Measurements from ENCODE around the gene KANSL1. TPM values are rescaled to one million over a fixed set of nuclear protein-coding genes. Genes with fewer than 3 reads are reported as not detected.
A peak's percentile ranks its signal among the peaks of the same experiment; 100 is the strongest.

Gene KANSL1
- total and polyA plus RNA-seq, 10 of the 15 experiments (the other 5 are each of a cell fraction or from before 2014, with no cell fraction given) = 4.7 to 60.6 (median 28.0) TPM

DNA sequence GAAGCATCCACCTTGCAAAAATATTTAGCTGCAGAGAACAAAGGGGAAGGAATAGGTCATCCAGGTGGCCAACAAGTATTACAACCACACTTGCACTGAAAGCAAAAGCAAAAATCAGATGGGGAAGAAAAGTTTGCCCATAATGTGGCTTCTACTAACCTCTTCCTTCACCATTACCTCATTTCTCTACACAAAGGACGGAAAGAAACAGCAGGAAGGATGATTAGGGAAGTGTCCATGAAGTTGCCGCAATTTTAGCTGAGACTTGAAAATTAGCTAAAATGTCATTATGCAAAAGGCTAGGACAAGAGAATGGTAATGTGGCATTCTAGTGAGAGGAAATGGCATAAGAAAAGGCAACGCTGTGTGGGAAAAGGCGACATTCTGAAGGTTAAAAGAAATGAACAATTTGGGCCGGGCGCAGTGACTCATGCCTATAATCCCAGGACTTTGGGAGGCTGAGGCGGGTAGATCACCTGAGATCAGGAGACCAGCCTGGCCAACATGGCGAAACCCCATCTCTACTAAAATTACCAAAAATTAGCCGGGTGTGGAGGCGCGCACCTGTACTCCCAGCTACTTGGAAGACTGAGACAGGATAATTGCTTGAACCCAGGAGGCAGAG lies 13.7 kb downstream of the KANSL1 start (continued):
- TF ChIP-seq, protein P1, sequence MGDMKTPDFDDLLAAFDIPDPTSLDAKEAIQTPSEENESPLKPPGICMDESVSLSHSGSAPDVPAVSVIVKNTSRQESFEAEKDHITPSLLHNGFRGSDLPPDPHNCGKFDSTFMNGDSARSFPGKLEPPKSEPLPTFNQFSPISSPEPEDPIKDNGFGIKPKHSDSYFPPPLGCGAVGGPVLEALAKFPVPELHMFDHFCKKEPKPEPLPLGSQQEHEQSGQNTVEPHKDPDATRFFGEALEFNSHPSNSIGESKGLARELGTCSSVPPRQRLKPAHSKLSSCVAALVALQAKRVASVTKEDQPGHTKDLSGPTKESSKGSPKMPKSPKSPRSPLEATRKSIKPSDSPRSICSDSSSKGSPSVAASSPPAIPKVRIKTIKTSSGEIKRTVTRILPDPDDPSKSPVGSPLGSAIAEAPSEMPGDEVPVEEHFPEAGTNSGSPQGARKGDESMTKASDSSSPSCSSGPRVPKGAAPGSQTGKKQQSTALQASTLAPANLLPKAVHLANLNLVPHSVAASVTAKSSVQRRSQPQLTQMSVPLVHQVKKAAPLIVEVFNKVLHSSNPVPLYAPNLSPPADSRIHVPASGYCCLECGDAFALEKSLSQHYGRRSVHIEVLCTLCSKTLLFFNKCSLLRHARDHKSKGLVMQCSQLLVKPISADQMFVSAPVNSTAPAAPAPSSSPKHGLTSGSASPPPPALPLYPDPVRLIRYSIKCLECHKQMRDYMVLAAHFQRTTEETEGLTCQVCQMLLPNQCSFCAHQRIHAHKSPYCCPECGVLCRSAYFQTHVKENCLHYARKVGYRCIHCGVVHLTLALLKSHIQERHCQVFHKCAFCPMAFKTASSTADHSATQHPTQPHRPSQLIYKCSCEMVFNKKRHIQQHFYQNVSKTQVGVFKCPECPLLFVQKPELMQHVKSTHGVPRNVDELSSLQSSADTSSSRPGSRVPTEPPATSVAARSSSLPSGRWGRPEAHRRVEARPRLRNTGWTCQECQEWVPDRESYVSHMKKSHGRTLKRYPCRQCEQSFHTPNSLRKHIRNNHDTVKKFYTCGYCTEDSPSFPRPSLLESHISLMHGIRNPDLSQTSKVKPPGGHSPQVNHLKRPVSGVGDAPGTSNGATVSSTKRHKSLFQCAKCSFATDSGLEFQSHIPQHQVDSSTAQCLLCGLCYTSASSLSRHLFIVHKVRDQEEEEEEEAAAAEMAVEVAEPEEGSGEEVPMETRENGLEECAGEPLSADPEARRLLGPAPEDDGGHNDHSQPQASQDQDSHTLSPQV (IDR thresholded peaks at IDR 0.05) = no peak
- TF ChIP-seq CREM (IDR thresholded peaks at IDR 0.05; ENCODE audit: low read depth) = no peak
- TF ChIP-seq, protein P2, sequence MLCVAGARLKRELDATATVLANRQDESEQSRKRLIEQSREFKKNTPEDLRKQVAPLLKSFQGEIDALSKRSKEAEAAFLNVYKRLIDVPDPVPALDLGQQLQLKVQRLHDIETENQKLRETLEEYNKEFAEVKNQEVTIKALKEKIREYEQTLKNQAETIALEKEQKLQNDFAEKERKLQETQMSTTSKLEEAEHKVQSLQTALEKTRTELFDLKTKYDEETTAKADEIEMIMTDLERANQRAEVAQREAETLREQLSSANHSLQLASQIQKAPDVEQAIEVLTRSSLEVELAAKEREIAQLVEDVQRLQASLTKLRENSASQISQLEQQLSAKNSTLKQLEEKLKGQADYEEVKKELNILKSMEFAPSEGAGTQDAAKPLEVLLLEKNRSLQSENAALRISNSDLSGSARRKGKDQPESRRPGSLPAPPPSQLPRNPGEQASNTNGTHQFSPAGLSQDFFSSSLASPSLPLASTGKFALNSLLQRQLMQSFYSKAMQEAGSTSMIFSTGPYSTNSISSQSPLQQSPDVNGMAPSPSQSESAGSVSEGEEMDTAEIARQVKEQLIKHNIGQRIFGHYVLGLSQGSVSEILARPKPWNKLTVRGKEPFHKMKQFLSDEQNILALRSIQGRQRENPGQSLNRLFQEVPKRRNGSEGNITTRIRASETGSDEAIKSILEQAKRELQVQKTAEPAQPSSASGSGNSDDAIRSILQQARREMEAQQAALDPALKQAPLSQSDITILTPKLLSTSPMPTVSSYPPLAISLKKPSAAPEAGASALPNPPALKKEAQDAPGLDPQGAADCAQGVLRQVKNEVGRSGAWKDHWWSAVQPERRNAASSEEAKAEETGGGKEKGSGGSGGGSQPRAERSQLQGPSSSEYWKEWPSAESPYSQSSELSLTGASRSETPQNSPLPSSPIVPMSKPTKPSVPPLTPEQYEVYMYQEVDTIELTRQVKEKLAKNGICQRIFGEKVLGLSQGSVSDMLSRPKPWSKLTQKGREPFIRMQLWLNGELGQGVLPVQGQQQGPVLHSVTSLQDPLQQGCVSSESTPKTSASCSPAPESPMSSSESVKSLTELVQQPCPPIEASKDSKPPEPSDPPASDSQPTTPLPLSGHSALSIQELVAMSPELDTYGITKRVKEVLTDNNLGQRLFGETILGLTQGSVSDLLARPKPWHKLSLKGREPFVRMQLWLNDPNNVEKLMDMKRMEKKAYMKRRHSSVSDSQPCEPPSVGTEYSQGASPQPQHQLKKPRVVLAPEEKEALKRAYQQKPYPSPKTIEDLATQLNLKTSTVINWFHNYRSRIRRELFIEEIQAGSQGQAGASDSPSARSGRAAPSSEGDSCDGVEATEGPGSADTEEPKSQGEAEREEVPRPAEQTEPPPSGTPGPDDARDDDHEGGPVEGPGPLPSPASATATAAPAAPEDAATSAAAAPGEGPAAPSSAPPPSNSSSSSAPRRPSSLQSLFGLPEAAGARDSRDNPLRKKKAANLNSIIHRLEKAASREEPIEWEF (IDR thresholded peaks at IDR 0.05; ENCODE audit: insufficient replicate concordance, low read depth, low read length) = no peak
- TF ChIP-seq, protein P3, sequence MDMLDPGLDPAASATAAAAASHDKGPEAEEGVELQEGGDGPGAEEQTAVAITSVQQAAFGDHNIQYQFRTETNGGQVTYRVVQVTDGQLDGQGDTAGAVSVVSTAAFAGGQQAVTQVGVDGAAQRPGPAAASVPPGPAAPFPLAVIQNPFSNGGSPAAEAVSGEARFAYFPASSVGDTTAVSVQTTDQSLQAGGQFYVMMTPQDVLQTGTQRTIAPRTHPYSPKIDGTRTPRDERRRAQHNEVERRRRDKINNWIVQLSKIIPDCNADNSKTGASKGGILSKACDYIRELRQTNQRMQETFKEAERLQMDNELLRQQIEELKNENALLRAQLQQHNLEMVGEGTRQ (IDR thresholded peaks at IDR 0.05; ENCODE audit: borderline replicate concordance, low read depth, low read length) = no peak
- no peak for TF ChIP-seq CHD4 (IDR thresholded peaks at IDR 0.05)
- TF ChIP-seq MTA2 (IDR thresholded peaks at IDR 0.05; ENCODE audit: low read depth) = no peak; the same call in none of the 2 replicates
- no peak for TF ChIP-seq PAX8 (IDR thresholded peaks at IDR 0.05)
- peak in 1 of 2 experiments; percentile 45; a peak in 1 of 4 replicates for TF ChIP-seq EP300 (IDR thresholded peaks at IDR 0.05; ENCODE audit: borderline replicate concordance in 1 of 2, control insufficient read depth in 1 of 2, low read depth in 2 of 2, low read length in 2 of 2)
- TF ChIP-seq IRF4 (IDR thresholded peaks at IDR 0.05; ENCODE audit: low read depth, low read length) = no peak
